GM18505 (cell line): Measurements from ENCODE around the gene HLCS.
"Not testable (repeated sequence)": the region's sequence is repeated elsewhere in the genome, so short reads cannot be mapped to it uniquely, and the experiment has no call there.

Experiments
- ATAC-seq: cut with Tn5 transposase; IDR thresholded peaks from one replicate; pipeline ENCODE4 v1.9.1; 2021; ENCODE audit not compliant: unreplicated experiment
- POLR2A ChIP-seq: IDR thresholded peaks from 4 replicates; pipeline ENCODE4 v1.6.1; 2011; ENCODE audit warnings: borderline replicate concordance; ENCODE audit not compliant: insufficient read depth, insufficient read length; ENCODE audit errors: extremely low read depth

HLCS gene

DNA sequence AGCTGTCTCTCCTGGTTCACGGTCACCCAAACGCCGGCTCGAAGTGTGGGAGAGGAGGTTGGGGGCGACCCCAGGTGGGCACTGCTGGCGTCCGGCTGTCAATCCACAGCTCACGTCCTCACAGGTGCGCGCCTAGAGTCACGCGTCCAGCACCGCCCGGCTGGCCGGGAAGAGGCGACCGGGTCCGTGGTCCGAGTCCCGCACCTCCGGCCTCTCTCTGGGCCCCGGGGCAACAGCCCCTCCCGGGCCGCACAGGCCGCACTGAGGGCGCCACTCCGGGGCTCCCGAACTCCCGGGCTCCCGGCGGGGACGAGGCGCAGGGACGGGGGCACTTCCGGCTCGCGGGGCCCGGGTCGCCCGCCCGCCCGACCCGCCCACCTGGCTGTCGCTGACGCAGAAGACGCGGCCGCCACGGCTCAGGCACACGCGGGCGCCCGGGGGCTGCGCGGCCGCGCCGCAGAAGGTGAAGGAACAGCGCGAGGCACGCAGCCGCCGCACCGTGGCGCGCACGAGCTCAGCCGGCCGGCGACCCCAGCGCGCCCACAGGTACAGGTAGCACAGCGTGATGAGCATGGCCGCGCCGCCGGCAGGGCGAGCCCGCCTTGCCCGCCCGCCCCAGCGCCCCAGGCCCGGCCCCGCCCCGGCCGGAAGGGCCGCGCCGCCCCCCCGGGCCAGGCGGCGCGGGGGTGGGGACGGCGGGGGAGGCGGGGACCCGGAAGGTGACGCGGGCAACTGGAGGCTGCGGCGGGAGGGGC lies at the start of gene HLCS:
Gene HLCS (minus strand): TSS at position 604 of the 755 bp plus-strand sequence. CDS start 31 bp downstream, at position 573.
- ATAC-seq: peak; percentile 76
- TF ChIP-seq POLR2A: peak; percentile 73

DNA sequence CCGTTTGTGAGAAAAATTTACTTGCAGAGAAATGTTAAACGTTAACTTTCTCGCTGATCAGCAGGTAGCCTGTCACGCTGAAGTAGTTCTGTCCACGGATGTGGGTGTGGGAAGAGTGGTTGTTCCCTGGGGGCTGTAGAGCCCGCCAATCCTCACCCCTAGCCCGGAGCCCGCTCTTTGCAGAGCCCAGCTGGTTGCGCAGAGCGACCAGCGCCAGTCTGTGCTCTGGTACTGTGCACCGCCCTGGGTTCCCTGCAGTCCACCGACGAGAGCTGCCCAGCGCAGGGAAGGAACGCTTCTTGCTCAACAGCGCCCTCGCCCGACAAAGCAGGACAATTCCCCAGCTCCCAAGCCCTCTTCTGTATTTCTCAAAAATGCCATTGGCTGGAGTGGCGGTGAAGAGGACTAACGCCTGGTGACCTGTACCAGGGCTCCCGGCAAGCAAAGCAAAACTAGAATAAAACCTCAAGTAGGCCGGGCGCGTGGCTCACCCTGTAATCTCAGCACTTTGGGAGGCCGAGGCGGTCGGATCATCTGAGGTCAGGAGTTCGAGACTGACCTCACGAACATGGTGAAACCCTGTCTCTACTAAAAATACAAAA lies 43.4 kb upstream of the HLCS start:
- ATAC-seq: peak; percentile 88
- TF ChIP-seq POLR2A: no peak

DNA sequence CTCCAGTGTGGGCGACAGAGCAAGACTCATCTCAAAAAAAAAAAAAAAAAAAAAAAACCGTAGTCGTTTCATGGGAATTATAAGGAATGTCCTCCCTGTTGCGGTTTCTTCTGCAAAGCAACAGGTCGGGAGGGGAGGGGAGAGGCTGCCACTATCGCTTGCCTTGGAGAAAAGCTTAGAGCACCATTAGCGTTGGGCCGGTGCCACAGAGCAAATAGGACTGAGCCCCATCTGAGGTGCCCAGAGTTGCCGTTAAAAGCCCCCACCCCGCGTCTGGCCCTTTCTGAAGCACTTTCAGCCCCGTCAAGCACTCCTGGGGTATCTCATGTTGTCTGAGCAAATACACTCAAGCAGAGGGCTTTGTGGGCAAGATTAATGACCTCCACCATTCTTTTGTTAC lies 42.3 kb upstream of the HLCS start:
- TF ChIP-seq POLR2A: no peak
- no peak for ATAC-seq

DNA sequence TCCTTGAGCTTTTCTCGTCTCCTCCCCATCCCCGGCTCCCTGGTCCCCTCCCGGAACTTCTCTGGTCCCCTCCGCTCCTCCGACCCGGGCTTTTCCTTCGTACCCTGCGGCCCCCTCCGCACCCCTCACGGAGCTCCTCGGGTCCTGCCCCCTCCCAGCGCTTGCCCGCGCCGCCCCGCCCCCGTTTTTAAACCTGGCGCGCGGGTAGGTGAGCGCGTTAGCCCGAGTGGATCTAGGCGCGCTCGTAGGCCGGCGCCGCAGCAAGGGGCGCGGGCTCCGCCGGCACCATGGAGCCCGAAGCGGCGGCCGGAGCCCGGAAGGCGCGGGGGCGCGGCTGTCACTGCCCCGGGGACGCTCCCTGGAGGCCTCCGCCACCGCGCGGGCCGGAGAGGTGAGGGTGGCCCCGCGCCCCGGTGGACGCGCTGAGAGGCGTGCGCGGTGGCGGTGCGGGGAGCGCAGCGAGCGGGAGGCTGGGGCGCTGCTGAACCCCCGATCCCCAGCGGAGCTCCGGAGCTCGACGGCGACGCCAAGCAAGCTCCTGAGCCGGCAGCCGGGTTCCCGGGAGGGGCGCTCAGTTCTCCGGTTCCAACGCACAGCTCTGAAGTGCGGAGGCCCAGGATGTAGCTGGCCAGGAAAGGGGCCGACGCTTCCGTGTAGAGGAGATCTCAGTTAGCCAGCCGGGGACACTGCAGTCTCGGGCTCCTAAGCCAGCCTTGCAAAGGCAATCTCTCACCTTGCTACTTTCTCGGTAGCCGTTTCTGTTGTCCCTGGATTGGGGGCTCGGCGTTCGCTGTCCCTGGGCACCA lies 40.2 kb upstream of the HLCS start, which contains the start of gene RIPPLY3:
Gene RIPPLY3 (plus strand): TSS at position 217 of the 806 bp plus-strand sequence. CDS start 71 bp downstream, at position 288.
- ATAC-seq: no peak
- no peak for TF ChIP-seq POLR2A

DNA sequence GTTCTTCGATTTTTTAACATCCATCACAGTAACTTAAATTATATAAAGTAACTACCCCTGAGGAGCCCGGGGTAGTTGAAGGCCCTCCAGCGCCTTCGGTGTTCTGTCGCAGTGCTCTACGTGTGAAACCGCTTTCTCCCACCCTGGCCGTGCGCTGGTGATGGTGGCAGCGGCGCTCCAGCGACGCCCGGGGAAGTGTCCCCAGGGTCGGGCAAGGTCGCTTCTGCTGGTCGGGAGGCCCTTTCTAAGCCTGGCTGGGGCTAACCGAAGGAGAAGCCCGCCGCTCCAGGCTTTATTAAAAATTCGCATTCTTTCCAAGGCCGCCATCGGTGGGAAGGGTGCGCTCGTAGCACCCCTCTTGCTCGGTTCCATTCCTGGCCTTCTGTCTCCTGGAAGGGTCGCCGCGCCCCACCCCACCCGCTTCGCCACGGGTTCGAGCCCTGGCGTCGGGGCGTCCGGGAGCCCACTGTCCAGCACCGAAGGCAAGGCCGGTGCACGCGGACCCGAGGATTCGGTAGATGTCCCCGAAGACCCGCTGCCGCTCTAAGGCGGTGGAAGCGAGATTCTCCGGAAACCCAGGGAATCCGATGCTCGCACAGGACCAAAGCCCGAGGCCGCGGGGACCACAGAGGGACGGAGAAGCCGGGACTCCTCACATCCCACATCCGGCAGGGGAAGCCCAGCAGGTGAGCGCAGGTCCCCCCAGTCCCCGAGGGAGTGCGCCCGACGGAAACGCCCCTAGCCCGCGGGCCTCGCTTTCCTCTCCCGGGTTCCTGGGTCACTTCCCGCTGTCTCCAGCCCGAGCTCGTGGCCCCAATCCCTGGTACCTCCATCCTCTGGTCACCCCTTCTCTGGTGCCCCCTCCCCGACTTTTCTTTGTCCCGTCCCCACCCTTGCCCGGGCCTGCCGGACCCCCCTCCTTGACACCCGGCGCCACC lies 39.3 kb upstream of the HLCS start:
- TF ChIP-seq POLR2A: no peak
- ATAC-seq: no peak

DNA sequence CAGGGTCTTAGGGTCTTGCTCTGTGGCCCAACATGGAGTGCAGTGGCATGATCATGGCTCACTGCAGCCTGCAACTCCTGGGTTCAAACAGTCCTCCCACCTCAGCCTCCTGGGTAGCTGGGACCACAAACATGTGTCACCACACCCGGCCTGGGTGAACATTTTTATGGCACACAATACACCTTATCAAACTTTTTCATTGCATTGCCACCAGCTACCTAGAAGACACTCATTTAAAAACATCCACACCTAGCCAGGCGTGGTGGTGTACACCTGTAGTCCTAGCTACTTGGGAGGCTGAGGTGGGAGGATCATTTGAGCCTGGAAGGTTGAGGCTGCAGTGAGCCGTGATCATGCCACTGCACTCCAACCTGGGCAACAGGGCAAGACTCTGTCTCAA lies 37.4 kb upstream of the HLCS start:
- not testable (repeated sequence) for ATAC-seq

DNA sequence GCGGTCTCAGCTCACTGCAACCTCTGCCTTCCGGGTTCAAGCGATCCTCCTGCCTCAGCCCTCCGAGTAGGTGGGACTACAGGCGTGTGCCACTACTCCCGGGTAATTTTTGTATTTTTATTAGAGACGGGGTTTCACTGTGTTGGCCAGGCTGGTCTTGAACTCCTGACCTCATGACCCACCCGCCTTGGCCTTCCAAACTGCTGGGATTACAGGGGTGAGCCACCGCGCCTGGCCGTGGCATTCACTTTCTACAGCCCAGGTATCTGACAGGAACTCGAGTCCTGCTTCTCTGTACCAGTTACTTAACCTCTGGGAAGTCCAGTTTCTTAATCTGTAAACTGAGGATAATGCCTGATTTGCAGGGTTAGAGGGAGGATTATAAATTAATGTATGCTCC lies 36.4 kb upstream of the HLCS start:
- ATAC-seq: not testable (repeated sequence)

DNA sequence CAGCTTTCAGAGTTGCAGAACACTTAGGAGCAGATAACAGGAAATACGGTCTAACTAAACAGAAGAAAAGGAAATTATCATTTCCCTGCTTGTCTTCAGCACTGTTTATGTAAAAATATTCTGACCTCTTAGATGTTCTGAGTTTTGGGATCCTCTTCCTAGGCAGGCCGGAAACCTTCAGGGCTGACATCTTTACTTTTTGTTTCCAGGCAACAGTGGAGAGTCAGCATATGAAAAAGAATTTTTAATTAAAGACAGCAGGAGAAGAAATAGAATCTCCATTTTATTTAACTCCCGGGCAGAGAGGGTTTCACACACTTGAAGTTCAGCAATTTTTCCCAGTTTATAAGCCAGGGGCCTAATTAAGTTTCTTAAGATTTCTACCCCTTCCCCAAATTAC lies 35.0 kb upstream of the HLCS start:
- no peak for TF ChIP-seq POLR2A
- ATAC-seq: no peak

DNA sequence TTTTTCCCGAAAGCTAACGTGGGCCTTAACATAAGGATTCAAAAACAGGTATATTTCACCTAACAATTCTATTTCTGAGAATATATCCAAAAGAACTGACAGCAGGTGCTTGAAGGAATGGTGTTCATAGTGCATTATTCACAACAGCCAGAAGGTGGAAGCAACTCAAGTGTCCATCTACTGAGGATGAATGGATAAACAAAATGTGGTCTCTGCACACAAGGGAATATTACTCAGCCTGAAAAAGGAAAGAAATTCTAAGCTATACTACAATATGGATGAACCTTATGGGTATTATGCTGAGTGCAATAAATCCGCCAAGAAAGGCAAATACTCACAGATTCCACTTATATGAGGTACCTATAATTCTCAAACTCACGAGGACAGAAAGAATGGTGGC lies 33.9 kb upstream of the HLCS start:
- ATAC-seq: no peak
- no peak for TF ChIP-seq POLR2A

DNA sequence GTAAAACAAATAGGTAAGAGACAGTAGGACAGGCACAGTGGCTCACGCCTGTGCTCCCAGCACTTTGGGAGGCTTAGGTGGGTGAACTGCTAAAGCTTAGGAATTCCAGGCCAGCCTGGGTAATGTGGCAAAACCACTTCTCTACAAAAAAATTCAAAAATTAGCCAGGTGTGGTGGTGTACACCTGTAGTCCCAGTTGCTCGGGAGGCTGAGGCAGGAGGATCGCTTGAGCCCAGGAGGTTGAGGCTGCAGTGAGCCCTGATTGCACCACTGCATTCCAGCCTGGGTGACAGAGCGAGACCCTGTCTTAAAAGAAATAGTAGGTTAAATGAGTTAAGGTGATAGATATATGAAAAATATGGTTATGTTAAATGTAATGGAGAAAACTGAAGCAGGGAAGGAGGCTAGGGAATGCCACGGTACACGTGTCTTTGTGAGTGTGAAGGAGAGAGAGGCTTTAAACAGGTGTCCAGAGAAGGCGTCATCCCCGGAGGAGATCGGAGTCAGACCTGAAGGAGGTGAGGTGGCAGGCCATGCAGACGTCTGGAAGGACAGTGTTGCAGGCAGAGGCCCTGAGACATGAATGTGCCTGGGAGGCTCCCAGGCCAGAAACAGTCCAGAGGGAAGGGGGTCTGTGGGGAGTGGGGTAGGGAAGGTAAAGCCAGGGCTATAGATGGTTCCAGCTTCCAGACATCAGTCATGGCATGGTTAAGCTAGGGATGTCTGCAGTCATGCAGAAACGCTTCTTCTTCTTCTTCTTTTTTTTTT lies 32.8 kb upstream of the HLCS start:
- no peak for TF ChIP-seq POLR2A
- no peak for ATAC-seq

DNA sequence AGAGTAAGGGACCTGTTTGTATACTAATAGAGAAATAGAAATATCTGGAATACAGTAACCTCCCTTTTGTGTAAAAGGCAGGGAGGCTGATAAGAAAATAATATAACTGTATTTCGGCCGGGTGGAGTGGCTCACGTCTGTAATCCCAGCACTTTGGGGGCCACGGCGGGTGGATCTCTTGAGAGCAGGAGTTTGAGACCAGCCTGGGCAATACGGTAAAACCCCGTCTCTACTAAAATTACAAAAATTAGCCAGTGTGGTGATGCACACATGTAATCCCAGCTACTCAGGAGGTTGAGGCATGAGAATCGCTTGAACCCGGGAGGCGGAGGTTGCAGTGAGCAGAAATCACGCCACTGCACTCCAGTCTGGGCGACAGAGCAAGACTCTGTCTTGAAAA lies 28.8 kb upstream of the HLCS start:
- ATAC-seq: not testable (repeated sequence)

DNA sequence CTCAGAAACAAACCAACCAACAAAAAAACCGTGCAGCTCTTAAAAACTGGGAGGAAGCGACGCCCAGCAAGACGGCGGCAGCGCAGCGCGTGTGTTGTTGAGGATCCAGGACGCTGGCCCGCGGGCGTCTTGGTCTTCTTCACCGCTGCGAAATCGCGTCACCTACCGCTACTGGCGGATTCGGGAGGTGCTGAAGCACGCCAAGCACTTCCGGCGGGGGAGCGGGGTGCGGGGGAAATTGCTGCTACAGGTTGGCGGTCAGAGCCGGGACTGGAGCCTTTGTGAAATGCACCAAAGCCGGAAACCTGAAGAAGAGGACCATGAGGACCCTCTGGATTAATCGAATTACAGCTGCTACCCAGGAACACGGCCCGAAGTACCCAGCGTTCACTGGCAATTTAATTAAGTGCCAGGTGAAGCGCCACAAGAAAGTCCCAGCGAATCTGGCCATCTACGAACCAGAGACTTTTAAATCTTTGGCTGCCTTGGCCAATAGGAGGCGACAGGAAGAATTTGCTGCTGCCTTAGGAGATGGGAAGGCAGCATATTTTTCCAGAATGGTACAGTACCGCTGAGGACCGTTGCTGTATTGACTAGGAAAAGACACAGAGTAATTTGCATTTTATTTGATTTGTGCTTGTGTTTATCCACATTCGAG lies 28.2 kb upstream of the HLCS start:
- no peak for TF ChIP-seq POLR2A
- ATAC-seq: no peak
